Measurements from ENCODE around the gene IGSF11. TPM values are rescaled to one million over a fixed set of nuclear protein-coding genes. Genes with fewer than 3 reads are reported as not detected.

The IGSF11 gene
- total and polyA plus RNA-seq, 9 of the 15 experiments (the other 6 are each of a cell fraction or from before 2014, with no cell fraction given) = 1.2 to 2.8 (median 1.7) TPM

DNA sequence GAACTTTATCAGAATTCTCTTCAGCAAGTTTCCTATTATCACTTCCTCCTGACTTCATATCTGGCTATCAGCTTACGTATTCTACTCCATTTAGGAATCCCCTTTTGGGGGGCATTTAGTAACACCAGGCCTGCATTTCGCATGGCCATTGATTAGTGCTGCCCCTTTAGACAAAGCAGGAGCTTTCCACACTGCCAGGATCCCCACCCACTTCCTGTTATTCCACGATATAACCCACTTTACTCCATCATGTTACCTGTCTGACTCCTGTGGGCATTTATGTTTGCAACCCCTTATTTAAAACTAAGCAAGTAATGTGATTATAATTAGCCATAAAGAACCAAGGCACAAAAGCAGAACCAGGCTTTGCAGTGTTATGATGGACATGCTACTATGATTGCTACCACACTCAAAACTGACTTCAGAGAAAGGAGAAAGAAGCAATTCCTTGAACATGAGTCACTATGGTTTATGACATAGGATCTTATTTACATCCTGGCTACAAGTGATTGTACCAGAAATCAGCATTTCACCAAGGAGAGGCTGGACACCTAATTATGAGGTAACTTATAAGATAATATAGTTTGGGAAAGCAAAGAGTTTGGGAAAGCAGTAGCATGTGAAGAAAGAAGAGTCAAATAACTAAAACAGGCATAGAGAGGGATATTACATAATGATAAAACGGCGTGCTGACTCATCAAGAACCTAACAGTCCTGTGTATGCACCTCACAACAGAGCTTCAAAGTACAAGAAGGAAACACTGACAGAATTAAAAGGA is 96.3 kb downstream of the IGSF11 start (continued):
- TF ChIP-seq, protein P1, sequence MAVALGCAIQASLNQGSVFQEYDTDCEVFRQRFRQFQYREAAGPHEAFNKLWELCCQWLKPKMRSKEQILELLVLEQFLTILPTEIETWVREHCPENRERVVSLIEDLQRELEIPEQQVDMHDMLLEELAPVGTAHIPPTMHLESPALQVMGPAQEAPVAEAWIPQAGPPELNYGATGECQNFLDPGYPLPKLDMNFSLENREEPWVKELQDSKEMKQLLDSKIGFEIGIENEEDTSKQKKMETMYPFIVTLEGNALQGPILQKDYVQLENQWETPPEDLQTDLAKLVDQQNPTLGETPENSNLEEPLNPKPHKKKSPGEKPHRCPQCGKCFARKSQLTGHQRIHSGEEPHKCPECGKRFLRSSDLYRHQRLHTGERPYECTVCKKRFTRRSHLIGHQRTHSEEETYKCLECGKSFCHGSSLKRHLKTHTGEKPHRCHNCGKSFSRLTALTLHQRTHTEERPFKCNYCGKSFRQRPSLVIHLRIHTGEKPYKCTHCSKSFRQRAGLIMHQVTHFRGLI (CRISPR knock-in tag; IDR thresholded peaks at IDR 0.05) = no peak
- TF ChIP-seq TSC22D4 (tag; IDR thresholded peaks at IDR 0.05) (no peak), MAZ (CRISPR knock-in tag; conservative IDR thresholded peaks at IDR 0.05 in 1 of 2, IDR thresholded peaks at IDR 0.05 in 1 of 2) (no peak), ZNF197 (CRISPR knock-in tag; IDR thresholded peaks at IDR 0.05; ENCODE audit: low read depth) (no peak), NCOA6 (IDR thresholded peaks at IDR 0.05) (no peak), KLF1 (tag; IDR thresholded peaks at IDR 0.05) (no peak), ZKSCAN8 (CRISPR knock-in tag; IDR thresholded peaks at IDR 0.05) (no peak), TCFL5 (CRISPR knock-in tag; conservative IDR thresholded peaks at IDR 0.05) (no peak), KHSRP (IDR thresholded peaks at IDR 0.05) (no peak), MYC (IDR thresholded peaks at IDR 0.05; ENCODE audit: low read depth, low read length) (no peak), MYC (CRISPR knock-in tag; IDR thresholded peaks at IDR 0.05; ENCODE audit: borderline replicate concordance, low read depth) (no peak), PHF21A (IDR thresholded peaks at IDR 0.05; ENCODE audit: borderline replicate concordance, low read depth) (no peak)
- TF ChIP-seq, protein P2, sequence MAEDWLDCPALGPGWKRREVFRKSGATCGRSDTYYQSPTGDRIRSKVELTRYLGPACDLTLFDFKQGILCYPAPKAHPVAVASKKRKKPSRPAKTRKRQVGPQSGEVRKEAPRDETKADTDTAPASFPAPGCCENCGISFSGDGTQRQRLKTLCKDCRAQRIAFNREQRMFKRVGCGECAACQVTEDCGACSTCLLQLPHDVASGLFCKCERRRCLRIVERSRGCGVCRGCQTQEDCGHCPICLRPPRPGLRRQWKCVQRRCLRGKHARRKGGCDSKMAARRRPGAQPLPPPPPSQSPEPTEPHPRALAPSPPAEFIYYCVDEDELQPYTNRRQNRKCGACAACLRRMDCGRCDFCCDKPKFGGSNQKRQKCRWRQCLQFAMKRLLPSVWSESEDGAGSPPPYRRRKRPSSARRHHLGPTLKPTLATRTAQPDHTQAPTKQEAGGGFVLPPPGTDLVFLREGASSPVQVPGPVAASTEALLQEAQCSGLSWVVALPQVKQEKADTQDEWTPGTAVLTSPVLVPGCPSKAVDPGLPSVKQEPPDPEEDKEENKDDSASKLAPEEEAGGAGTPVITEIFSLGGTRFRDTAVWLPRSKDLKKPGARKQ (CRISPR knock-in tag; IDR thresholded peaks at IDR 0.05) = no peak
- TF ChIP-seq, protein P3, sequence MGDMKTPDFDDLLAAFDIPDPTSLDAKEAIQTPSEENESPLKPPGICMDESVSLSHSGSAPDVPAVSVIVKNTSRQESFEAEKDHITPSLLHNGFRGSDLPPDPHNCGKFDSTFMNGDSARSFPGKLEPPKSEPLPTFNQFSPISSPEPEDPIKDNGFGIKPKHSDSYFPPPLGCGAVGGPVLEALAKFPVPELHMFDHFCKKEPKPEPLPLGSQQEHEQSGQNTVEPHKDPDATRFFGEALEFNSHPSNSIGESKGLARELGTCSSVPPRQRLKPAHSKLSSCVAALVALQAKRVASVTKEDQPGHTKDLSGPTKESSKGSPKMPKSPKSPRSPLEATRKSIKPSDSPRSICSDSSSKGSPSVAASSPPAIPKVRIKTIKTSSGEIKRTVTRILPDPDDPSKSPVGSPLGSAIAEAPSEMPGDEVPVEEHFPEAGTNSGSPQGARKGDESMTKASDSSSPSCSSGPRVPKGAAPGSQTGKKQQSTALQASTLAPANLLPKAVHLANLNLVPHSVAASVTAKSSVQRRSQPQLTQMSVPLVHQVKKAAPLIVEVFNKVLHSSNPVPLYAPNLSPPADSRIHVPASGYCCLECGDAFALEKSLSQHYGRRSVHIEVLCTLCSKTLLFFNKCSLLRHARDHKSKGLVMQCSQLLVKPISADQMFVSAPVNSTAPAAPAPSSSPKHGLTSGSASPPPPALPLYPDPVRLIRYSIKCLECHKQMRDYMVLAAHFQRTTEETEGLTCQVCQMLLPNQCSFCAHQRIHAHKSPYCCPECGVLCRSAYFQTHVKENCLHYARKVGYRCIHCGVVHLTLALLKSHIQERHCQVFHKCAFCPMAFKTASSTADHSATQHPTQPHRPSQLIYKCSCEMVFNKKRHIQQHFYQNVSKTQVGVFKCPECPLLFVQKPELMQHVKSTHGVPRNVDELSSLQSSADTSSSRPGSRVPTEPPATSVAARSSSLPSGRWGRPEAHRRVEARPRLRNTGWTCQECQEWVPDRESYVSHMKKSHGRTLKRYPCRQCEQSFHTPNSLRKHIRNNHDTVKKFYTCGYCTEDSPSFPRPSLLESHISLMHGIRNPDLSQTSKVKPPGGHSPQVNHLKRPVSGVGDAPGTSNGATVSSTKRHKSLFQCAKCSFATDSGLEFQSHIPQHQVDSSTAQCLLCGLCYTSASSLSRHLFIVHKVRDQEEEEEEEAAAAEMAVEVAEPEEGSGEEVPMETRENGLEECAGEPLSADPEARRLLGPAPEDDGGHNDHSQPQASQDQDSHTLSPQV (IDR thresholded peaks at IDR 0.05) = peak; percentile 65; the same call in 1 of the 2 replicates
- TF ChIP-seq, protein P4, sequence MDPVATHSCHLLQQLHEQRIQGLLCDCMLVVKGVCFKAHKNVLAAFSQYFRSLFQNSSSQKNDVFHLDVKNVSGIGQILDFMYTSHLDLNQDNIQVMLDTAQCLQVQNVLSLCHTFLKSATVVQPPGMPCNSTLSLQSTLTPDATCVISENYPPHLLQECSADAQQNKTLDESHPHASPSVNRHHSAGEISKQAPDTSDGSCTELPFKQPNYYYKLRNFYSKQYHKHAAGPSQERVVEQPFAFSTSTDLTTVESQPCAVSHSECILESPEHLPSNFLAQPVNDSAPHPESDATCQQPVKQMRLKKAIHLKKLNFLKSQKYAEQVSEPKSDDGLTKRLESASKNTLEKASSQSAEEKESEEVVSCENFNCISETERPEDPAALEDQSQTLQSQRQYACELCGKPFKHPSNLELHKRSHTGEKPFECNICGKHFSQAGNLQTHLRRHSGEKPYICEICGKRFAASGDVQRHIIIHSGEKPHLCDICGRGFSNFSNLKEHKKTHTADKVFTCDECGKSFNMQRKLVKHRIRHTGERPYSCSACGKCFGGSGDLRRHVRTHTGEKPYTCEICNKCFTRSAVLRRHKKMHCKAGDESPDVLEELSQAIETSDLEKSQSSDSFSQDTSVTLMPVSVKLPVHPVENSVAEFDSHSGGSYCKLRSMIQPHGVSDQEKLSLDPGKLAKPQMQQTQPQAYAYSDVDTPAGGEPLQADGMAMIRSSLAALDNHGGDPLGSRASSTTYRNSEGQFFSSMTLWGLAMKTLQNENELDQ (CRISPR knock-in tag; IDR thresholded peaks at IDR 0.05; ENCODE audit: borderline replicate concordance) = no peak
